H1 (cell line): Measurements from ENCODE around the gene TNIP3. TPM values are rescaled to one million over a fixed set of nuclear protein-coding genes. Genes with fewer than 3 reads are reported as not detected.

ENCODE experiments used
- CTCF ChIA-PET: fragments of 300-600 bp; sonication (Branson Sonifier 250); formaldehyde crosslinking; loops from one replicate; lab custom pipeline; 2021; ENCODE audit not compliant: partially characterized antibody; lab: Charles Lee
- POLR2A ChIA-PET: fragments of 300-600 bp; sonication (Branson Sonifier 250); formaldehyde crosslinking; loops from one replicate; lab custom pipeline; 2021; ENCODE audit warnings: inconsistent platforms; ENCODE audit not compliant: partially characterized antibody; lab: Charles Lee
- DNase-seq, 2 experiments: peaks; one replicate each; pipeline versions ENCODE4 v3.0.0 to v3.0.0-alpha.2; 2010 to 2022; ENCODE audit warnings: low spot score in 2 of 2, low read depth in 1 of 2, mixed read lengths in 1 of 2
- FAIRE-seq: peaks from 2 replicates; lab custom pipeline; 2011; peaks lifted over from hg19 to GRCh38; lab: Jason Lieb, UNC
- H2AFZ ChIP-seq: 2 replicates; pipeline ENCODE4 v1.8.1; 2012; ENCODE audit warnings: low read length, inconsistent platforms
- H2AK5ac ChIP-seq: 2 replicates; pipeline ENCODE4 v1.6.1; 2013; ENCODE audit warnings: low read depth, low read length
- H2BK120ac ChIP-seq: replicated peaks from 2 replicates; pipeline ENCODE3; 2013; ENCODE audit warnings: low read depth, low read length, inconsistent platforms
- H2BK12ac ChIP-seq: 2 replicates; pipeline ENCODE4 v1.6.1; 2013; ENCODE audit warnings: low read depth, low read length
- H2BK15ac ChIP-seq: 2 replicates; pipeline ENCODE4 v1.6.1; 2013; ENCODE audit warnings: low read length
- H2BK20ac ChIP-seq: 2 replicates; pipeline ENCODE4 v1.6.1; 2013; ENCODE audit warnings: low read length
- H2BK5ac ChIP-seq: 2 replicates; pipeline ENCODE4 v1.6.1; 2013; ENCODE audit warnings: low read depth, low read length
- H3K14ac ChIP-seq: 2 replicates; pipeline ENCODE4 v1.6.1; 2013; ENCODE audit warnings: inconsistent platforms; ENCODE audit not compliant: insufficient read length
- H3K18ac ChIP-seq: 2 replicates; pipeline ENCODE4 v1.6.1; 2013; ENCODE audit warnings: low read length; ENCODE audit errors: extremely low read depth
- H3K23ac ChIP-seq: 2 replicates; pipeline ENCODE4 v1.6.1; 2013; ENCODE audit warnings: inconsistent platforms; ENCODE audit not compliant: insufficient read length
- H3K23me2 ChIP-seq: 2 replicates; pipeline ENCODE4 v1.6.1; 2013; ENCODE audit warnings: low read depth, low read length
- H3K27ac ChIP-seq: 2 replicates; pipeline ENCODE4 v1.6.1; 2011; ENCODE audit warnings: low read depth, low read length, inconsistent platforms
- H3K27me3 ChIP-seq, 4 experiments: replicated peaks in 1 of 4; 1 replicate in 1 of 4; 2 replicates in 3 of 4; pipeline versions ENCODE4 v1.6.1 to v1.8.1; 2011 to 2013; ENCODE audit warnings: low read length in 3 of 4, mild to moderate bottlenecking in 3 of 4, inconsistent platforms in 2 of 4, mixed read lengths in 2 of 4, moderate library complexity in 1 of 4; ENCODE audit not compliant: control insufficient read depth in 3 of 4, insufficient read depth in 3 of 4; ENCODE audit errors: extremely low read depth in 1 of 4
- H3K36me3 ChIP-seq, 4 experiments: 2 replicates each; pipeline versions ENCODE4 v1.6.1 to v1.8.1; 2011 to 2013; ENCODE audit warnings: mild to moderate bottlenecking in 4 of 4, low read length in 3 of 4, moderate library complexity in 2 of 4, control low read depth in 1 of 4, inconsistent platforms in 1 of 4; ENCODE audit not compliant: insufficient read depth in 4 of 4, control insufficient read depth in 2 of 4
- H3K4ac ChIP-seq: replicated peaks from 2 replicates; pipeline ENCODE3; 2013; ENCODE audit warnings: low read length, low read depth, mixed read lengths, inconsistent platforms; ENCODE audit not compliant: insufficient read length
- H3K4me1 ChIP-seq, 4 experiments: replicated peaks in 1 of 4; 1 replicate in 1 of 4; 2 replicates in 3 of 4; pipeline versions ENCODE4 v1.6.1 to v1.8.1; 2011 to 2013; ENCODE audit warnings: low read length in 3 of 4, inconsistent platforms in 2 of 4, mixed read lengths in 1 of 4; ENCODE audit not compliant: insufficient read depth in 4 of 4, control insufficient read depth in 3 of 4
- H3K4me2 ChIP-seq, 2 experiments: 2 replicates each; pipeline versions ENCODE4 v1.6.1 to v1.8.1; 2011 to 2013; ENCODE audit warnings: low read depth in 2 of 2, low read length in 2 of 2, control low read depth in 1 of 2, inconsistent platforms in 1 of 2, mild to moderate bottlenecking in 1 of 2; ENCODE audit not compliant: insufficient read depth in 1 of 2
- H3K4me3 ChIP-seq, 4 experiments: fragments of 200-600, 300-600 bp in 1 of 4; sonication (generic), shearing (Covaris generic), sonication (Bioruptor Twin) in 1 of 4; 2 replicates each; pipeline versions ENCODE4 v1.5.1 to v1.8.1; 2011 to 2016; ENCODE audit warnings: low read length in 4 of 4, low read depth in 3 of 4, control low read depth in 2 of 4, inconsistent platforms in 2 of 4, mild to moderate bottlenecking in 2 of 4, mixed read lengths in 1 of 4, moderate library complexity in 1 of 4; ENCODE audit not compliant: insufficient read depth in 2 of 4; ENCODE audit errors: extremely low read depth in 1 of 4
- H3K56ac ChIP-seq: replicated peaks from 2 replicates; pipeline ENCODE3; 2013; ENCODE audit warnings: low read depth, mild to moderate bottlenecking, mixed read lengths, low read length, inconsistent platforms; ENCODE audit not compliant: insufficient read length
- H3K79me1 ChIP-seq: 2 replicates; pipeline ENCODE4 v1.6.1; 2013; ENCODE audit warnings: low read depth, low read length, control low read depth
- H3K79me2 ChIP-seq, 2 experiments: 2 replicates each; pipeline versions ENCODE4 v1.6.1 to v1.8.1; 2012 to 2013; ENCODE audit warnings: low read length in 2 of 2, mild to moderate bottlenecking in 2 of 2, inconsistent platforms in 1 of 2; ENCODE audit not compliant: insufficient read depth in 2 of 2, control insufficient read depth in 1 of 2
- H3K9ac ChIP-seq, 4 experiments: replicated peaks in 1 of 4; 1 replicate in 1 of 4; 2 replicates in 3 of 4; pipeline versions ENCODE4 v1.6.1 to v1.8.1; 2011 to 2013; ENCODE audit warnings: low read depth in 3 of 4, low read length in 3 of 4, control low read depth in 2 of 4, mild to moderate bottlenecking in 2 of 4, moderate library complexity in 2 of 4, inconsistent platforms in 1 of 4; ENCODE audit errors: extremely low read depth in 1 of 4
- H3K9me3 ChIP-seq, 2 experiments: 2 replicates each; pipeline versions ENCODE4 v1.6.1 to v1.8.1; 2012 to 2013; ENCODE audit warnings: mild to moderate bottlenecking in 2 of 2, moderate library complexity in 2 of 2, control low read depth in 1 of 2, inconsistent platforms in 1 of 2, low read depth in 1 of 2, low read length in 1 of 2, mixed read lengths in 1 of 2; ENCODE audit not compliant: insufficient read depth in 2 of 2
- H4K20me1 ChIP-seq, 2 experiments: replicated peaks in 1 of 2; 2 replicates each; pipeline versions ENCODE3 to v1.8.1; 2011 to 2013; ENCODE audit warnings: inconsistent platforms in 2 of 2, low read length in 2 of 2, mild to moderate bottlenecking in 1 of 2; ENCODE audit not compliant: insufficient read depth in 2 of 2, control insufficient read depth in 1 of 2
- H4K5ac ChIP-seq: 2 replicates; pipeline ENCODE4 v1.6.1; 2013; ENCODE audit warnings: low read length, low read depth, mixed read lengths, inconsistent platforms; ENCODE audit not compliant: insufficient read length
- H4K8ac ChIP-seq: 2 replicates; pipeline ENCODE4 v1.8.0; 2013; ENCODE audit warnings: mild to moderate bottlenecking, moderate library complexity, low read length, inconsistent platforms; ENCODE audit not compliant: insufficient read depth; ENCODE audit errors: extremely low read depth
- H4K91ac ChIP-seq: replicated peaks from 2 replicates; pipeline ENCODE3; 2013; ENCODE audit warnings: low read length, mixed read lengths, inconsistent platforms; ENCODE audit not compliant: insufficient read length
- CTBP2 ChIP-seq: IDR thresholded peaks from 2 replicates; pipeline ENCODE4 v1.7.0; 2011; ENCODE audit warnings: borderline replicate concordance, mild to moderate bottlenecking, moderate library complexity, mixed read lengths, low read length; ENCODE audit not compliant: insufficient read depth, insufficient read length
- NANOG ChIP-seq: IDR thresholded peaks from 2 replicates; pipeline ENCODE4 v1.6.1; 2011; ENCODE audit warnings: low read length, low read depth, mild to moderate bottlenecking, inconsistent platforms; ENCODE audit not compliant: insufficient read depth, poor library complexity, severe bottlenecking
- NRF1 ChIP-seq: IDR thresholded peaks from 2 replicates; pipeline ENCODE4 v1.6.1; 2011; ENCODE audit warnings: mild to moderate bottlenecking, low read depth, low read length, improper control_type of control experiment
- POU5F1 ChIP-seq: IDR thresholded peaks from 2 replicates; pipeline ENCODE4 v1.6.1; 2011; ENCODE audit warnings: low read depth, mild to moderate bottlenecking, low read length, moderate library complexity
- TBP ChIP-seq: IDR thresholded peaks from 2 replicates; pipeline ENCODE4 v1.6.1; 2011; ENCODE audit warnings: low read depth, low read length, improper control_type of control experiment
- WGBS, 2 experiments: shearing (Covaris generic) in 1 of 2; methylation state at CpG; one replicate each; pipeline versions ENCODE4 v1.1.6 to v1.1.7; 2013 to 2015; ENCODE audit warnings: low lambda C conversion rate in 2 of 2, mixed read lengths in 2 of 2, inconsistent platforms in 1 of 2, low coverage in 1 of 2, missing lambda C conversion rate in 1 of 2; ENCODE audit not compliant: insufficient replicate concordance in 2 of 2, insufficient coverage in 1 of 2, insufficient read length in 1 of 2; ENCODE audit errors: extremely low coverage in 1 of 2, missing lambda C conversion rate in 1 of 2; 5-methylcytosine and 5-hydroxymethylcytosine counted together
- polyA plus RNA-seq, 7 experiments: library from polyadenylated mRNA; depleted of rRNA in 3 of 7; stranded (reverse) in 5 of 7; unstranded in 2 of 7; fragments of >200 nt in 5 of 7; fragments of 200-250 nt in 2 of 7; gene quantifications; 1 replicate in 5 of 7; 2 replicates in 1 of 7; 4 replicates in 1 of 7; pipeline versions ENCODE4 v1.2.1 to v1.2.3, GENCODE V29; 2011 to 2013; ENCODE audit warnings: missing spikeins in 2 of 7, mixed read lengths in 2 of 7
- total RNA-seq: library from RNA; stranded (reverse); fragmentation: NEBNext Ultra II Directional; extraction: Animal tissue kit (Norgen Biotek cat#: 25700); gene quantifications from 2 replicates; pipeline ENCODE4 v1.2.1, GENCODE V29; 2021

TNIP3 gene
- total and polyA plus RNA-seq, 2 of the 8 experiments (the other 6 are each of a cell fraction or from before 2014, with no cell fraction given): not detected

DNA sequence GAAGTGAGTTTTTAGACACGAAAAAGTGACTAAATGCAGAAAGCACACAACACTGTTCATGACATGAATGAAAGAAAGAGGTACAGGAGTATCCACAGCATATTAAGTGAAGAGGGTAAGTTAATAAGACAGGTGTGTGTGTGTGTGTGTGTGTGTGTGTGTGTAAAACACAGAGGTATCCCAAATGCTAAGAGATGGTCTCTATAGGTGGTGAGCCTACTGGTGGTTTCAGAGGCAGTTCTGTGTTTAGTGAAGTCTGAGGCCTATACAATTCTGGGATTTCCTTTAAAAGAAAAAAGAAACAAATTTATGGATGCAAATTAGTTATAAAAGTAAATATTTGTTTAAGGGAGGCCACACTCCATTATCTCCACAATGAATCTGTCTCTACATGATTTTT, 17.4 kb upstream of the TNIP3 start:
- Histone ChIP-seq H3K4ac (no peak overlapping the region), H3K79me1 (no peaks in the 10 kb centered on the region), H3K79me2 (no peaks in the 10 kb centered on the region), H2AK5ac (no peak overlapping the region), H3K56ac (no peak overlapping the region), H3K27ac (no peak overlapping the region), H3K23me2 (no peaks in the 10 kb centered on the region), H3K14ac (no peak overlapping the region), H3K23ac (no peak overlapping the region), H2BK15ac (no peak overlapping the region), H2AFZ (no peak overlapping the region), H3K4me2 (no peak overlapping the region), H3K36me3 (no peaks in the 10 kb centered on the region), H4K5ac (no peak overlapping the region), H3K18ac (no peak overlapping the region), H3K4me1 (peaks cover 0 to 6% (median 3%) of the 10 kb centered on the region in 4 experiments; a peak in 2 of 7 replicates), H3K4me3 (no peak overlapping the region), H4K20me1 (no peaks in the 10 kb centered on the region), H4K91ac (no peak overlapping the region), H3K9me3 (peaks cover 0 to 4% of the 10 kb centered on the region in 2 experiments; a peak in 1 of 4 replicates), H3K9ac (no peak overlapping the region), H2BK12ac (no peak overlapping the region), H2BK5ac (no peak overlapping the region), H2BK20ac (no peak overlapping the region), H4K8ac (no peak overlapping the region), H2BK120ac (no peak overlapping the region), H3K27me3 (no peaks in the 10 kb centered on the region)
- FAIRE-seq (no peak), DNase-seq (no peak)
- ChIA-PET CTCF (interaction anchor here (1.2 kb wide), 1 partner anchor 73 kb away, joined by 3 read pairs; no protein-coding TSS in a partner anchor), POLR2A (no interaction called here)
- WGBS, 2 experiments: 83% methylated on average over 1 of the region's 1 CpG; no CpG with 5 or more reads in 1 of the 2 experiments
- TF ChIP-seq POU5F1 (no peak), CTBP2 (no peak), NANOG (no peak), TBP (no peak), NRF1 (no peak)
